HG03439 (cell line): ENCODE data around the gene NEK10.

Experiments used
- ATAC-seq: cut with Tn5 transposase; IDR thresholded peaks from one replicate; pipeline ENCODE4 v1.9.1; 2021; ENCODE audit warnings: mild to moderate bottlenecking, moderate library complexity; ENCODE audit not compliant: unreplicated experiment

NEK10 gene

GRCh38 chr3:27186013-27186412, 183.2 kb downstream of the NEK10 start:
- no peak for ATAC-seq

DNA sequence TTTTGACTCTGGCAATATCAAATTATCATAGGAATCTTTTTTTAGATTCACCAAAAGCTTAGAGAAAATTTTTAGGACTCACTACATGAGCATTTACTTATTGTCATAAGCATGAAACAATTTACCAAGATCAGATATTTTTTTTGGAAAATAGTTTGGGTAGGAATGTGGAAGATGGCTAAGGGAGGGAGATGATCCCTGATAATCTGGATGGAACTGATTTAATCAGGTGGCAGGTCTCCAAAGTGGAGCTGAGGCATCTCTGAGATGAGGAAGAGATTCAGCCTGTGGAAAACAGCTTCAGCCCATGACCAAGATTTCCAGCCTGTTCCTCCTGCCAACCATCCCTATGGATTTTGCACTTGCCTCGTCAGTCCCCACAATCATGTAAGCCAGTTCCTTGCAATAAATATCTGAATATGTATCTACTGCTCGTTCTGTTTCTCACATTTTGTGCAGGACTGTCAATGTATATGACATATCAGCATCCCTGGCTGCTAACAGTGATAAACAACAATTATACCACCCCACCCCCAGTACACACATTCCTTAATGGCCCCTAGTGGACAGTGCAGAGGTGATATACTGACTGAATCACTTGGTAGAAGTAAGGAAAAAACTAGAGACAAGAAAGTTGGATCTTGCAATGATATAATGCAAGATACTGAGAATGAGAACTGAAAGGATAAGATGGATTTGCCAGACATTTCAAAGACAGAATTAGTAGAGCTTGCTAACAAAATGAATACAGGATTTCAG, 183.8 kb downstream of the NEK10 start:
- no peak for ATAC-seq

- ATAC-seq = no peak
These were observed 184.9 kb downstream of the NEK10 start for GRCh38 chr3:27184261-27184660.

DNA sequence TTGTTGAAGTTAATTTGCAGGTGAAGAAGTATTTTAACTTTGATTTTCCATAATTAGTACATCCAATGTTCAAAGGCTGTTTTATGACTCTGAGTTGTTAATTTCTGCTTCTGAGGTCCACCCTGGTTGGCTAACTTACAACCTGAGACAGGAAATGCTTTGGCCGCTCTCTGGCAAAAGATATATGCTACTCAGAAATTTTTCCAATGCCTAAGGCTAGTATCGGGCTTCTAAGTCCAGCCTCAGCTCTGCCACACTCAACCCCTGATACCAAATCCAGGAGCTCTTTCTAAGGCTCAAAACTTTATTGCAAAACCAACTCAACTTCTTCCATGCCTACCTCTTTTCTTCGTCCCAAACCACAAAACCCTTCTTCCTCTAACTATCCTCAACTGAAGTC, 192.9 kb downstream of the NEK10 start:
- no peak for ATAC-seq

DNA sequence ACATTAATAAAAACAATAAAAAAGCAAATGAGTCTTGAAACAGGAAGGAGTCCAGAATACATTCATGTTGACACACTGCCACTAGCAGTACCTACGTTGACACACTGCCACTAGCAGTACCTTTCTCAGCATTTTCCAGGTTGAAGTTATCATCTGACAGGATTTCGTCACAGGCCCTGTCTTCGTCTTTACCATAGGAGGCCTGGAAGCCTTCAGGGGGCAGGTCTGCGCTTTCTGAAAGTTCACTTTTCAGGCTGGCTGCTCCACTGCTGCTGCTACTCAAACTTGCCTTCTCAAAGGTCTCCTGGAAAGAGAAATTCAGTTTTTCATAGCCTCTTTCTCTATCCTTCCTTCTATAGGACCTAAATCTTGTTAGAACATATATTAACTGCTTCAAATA, 194.7 kb downstream of the NEK10 start:
- ATAC-seq = no peak

GRCh38 chr3:27171113-27171512, 198.1 kb downstream of the NEK10 start:
- ATAC-seq = no peak

DNA sequence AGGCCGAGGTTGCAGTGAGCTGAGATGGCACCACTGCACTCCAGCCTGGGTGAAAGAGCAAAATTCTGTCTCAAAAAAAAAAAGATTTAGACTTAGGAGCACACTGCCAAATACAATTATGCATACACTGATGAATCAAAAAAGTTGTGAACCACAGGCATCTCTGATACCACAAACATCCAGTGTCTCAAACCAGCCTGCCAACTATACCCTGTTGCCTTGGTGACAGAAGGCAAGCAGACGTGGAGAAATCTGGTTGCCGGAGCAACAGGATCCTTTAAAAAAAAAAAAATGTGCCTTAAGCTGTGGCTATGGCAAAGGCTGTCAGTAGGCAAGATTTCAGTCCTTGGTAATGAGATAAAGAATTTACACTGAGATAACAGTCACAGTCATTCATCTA, 202.3 kb downstream of the NEK10 start:
- no peak for ATAC-seq

DNA sequence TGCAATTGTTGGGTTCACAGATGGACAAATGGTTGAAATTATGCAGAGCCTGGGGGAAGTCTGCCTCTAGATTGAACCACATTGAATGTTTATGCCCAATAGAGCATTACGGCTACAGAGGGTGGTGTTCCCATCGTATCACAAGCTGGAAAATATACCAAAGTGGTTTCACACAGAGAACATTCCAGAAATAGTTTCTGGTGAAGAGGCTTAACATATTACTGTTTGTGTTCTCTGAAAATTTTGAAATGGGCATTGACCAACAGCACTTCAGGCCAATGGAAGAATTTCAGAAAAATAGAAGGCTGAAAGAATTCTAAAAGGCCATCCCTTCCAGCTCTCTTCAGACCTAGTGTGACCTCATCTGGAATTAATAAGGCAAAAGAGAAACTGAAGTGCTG, 203.9 kb downstream of the NEK10 start:
- no peak for ATAC-seq

DNA sequence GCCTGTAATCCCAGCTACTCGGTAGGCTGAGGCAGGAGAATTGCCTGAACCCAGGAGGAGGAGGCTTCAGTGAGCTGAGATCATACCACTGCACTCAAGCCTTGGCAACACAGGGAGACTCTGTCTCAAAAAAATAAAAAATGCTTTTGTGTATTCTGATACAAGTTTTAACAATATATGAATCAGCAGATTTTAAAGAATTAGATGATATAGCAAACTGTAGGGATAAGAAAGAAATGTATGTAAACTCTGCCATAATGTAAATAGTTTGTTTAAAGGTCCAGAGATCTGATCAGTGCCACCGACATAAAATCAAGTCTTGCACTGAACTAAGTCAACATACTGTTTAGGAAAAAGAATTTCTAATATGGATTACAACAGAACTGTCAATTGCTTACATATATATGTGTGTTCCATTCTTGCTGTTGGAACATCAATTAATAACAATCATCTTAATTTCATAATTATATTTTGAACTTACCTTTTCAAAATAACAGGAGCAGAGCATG, 208.3 kb downstream of the NEK10 start:
- ATAC-seq = no peak

DNA sequence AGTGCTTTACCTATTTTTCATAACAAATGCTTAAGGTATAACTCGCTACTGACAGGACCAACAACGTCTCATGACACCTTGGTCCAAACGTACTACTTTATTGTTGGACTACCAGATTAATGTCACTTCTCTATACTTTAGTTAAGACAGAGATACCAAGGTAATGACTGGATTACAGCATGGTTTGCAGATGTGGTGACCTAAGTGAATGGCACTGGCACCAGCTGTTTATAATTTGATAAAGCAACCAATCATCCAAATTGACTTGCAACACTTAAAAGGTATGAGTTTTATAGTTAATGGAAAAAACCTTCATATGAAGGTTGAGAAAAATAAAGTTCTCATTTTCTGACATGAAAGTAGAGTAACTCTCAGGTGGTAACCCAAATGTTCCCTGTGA, 209.0 kb downstream of the NEK10 start:
- no peak for ATAC-seq

DNA sequence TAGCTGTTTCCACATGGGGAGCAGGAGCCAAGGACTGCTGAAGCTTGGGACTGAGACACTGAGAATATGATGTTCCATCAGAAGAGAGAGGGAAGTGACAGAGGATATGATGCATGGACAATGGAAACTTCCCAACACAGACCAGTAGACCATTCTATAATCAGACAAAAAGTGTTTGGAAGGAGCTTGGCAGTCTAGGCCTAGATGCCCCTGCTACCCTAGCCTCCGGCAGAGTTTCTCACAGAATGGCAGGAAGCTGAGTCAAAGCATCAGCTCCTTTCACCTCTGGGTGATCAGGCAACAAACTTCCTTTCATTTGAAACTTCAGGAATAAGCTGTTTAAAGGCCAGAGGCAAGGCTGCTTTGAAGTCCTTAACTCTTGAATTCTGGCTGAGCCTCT, 222.0 kb downstream of the NEK10 start:
- ATAC-seq = no peak

DNA sequence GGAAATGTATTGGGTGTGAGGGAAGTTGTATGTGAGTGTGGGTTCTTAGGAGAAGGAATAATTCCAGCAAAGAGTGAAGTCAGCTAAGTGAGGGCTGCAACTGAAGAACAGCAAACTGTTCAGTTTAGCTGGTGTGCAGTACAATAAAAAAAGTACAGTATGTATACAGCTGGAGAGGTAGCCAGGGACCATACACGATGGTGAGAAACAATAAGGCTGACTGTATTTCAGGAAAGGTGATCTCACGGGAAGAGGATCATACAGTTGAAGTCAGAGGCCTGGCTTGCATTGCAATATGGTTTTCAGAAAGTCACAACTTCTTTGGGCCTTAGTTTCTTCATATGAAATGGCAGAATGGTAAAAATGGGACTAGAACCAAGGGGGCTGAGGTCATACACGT, 222.4 kb downstream of the NEK10 start:
- ATAC-seq = no peak

DNA sequence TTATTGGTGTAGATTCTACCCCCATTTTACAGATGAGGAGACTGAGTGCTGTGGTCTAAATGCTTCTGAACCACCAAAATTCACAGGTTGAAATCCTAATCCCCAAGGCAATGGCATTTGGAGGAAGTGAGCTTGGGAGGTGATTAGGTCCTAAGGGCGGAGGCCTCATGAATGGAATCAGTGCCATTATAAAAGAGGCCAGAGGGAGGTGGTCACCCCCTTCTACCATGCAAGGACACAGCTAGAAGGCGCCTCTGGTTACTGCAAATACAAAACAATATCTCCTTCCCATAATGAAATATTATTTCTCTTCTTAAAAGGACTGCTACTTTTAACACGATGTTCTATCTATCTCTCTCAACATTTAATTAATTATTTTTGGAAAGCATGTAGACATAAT, 223.5 kb downstream of the NEK10 start:
- no peak for ATAC-seq

DNA sequence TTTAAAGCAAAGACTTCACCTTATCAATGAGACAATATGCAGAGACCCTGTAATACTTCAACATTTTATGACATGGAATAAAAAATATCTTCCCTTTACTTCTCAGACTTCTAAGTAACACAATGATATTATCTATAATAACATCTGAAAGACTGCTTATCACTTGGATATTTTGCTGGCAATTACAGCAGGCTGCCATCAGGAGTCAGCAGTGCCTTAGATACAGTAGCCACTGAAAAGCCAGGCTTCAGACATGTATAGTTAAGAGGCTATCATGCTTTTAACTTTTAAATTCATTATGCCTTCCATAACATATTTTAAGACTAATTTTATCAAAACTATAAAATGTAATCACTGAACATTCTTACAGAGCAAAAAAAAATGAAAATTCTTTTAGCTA, 227.5 kb downstream of the NEK10 start:
- no peak for ATAC-seq

GRCh38 chr3:27138562-27138961, 230.6 kb downstream of the NEK10 start:
- no peak for ATAC-seq

DNA sequence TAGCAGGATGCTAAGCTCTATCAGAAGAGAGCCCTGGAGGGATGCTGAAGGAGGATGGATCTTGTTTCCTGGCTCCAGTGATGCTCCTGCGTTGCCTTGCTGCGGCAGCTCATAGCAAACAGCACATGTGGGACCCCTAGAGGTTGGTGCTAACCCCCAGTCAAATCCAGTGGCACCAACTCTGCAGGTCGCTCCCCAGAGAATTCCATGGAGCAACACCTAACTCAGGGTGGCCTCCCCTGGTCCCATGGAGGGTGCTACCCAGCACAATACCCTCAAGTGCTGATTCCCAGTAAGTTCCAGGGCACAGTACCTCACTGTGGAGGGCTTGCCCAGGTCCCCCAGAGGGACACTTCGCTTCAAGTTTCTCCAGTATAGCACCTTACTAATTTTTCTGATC, 231.2 kb downstream of the NEK10 start:
- ATAC-seq = no peak

DNA sequence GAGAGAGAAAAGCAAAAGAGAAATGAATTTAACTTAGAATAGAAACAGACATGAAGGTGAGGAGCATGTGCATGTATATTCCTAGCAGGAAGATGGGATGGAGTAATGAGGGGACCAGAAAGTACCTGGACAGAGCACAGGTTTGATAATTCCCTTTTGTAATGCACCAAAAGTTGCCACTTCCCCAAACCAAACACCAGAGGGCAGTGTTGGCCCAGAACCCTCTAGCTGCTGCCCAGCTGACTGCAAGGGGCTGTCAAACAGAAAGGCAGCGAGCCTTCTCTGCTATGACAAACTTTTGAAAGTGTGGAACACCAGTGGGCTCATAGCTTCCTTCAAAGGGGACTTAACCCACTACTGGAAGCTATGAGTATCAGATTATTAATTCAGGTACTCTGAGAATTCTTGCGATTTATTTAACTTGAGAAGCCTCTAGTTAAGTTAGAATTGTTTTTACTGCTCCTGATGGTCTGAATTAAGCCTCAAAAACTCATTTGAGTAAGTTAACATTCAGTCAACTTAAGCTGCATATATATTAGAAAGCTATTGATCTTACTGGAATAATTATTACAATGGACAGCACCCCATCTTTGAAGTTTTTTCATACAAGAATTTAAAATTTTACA, 234.9 kb downstream of the NEK10 start:
- peak; percentile 98 for ATAC-seq

- ATAC-seq = no peak
These were observed 236.1 kb downstream of the NEK10 start for GRCh38 chr3:27133060-27133459.

GRCh38 chr3:27130796-27131195, 238.4 kb downstream of the NEK10 start:
- ATAC-seq = no peak

DNA sequence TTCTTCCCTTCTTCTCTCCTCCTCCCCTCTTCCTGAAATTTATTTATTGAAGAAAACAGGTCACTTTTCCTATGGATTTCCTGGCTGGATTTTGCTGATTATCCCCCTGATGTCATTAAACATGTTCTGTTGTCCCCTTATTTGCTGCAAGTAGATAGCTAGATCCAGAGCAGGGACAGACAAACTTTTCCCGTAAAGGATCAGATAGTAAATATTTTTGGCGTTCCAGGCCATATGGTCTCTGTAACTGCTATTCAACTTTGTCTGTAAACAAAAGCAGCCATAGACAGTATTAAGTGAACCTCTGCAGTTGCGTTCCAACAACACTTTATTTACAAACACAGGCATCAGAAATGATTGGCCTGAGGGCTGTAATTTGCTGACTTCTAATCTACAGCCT, 241.3 kb downstream of the NEK10 start:
- ATAC-seq = no peak

- ATAC-seq = no peak
These were observed 242.0 kb downstream of the NEK10 start for GRCh38 chr3:27127195-27127594.

GRCh38 chr3:27125821-27126501, 243.2 kb downstream of the NEK10 start:
- no peak for ATAC-seq
